Mesenchymal stem cell (in vitro differentiated cells and primary cell): ENCODE results near the gene BTNL2.

Source experiments
- DNase-seq: peaks from one replicate; pipeline ENCODE4 v3.0.0-alpha.2; 2013
- H2AFZ ChIP-seq: one replicate; pipeline ENCODE4 v1.6.1; 2013; ENCODE audit warnings: low read depth, mild to moderate bottlenecking, control low read depth, inconsistent platforms, low read length, moderate library complexity
- H2AK5ac ChIP-seq: 2 replicates; pipeline ENCODE4 v1.6.1; 2013; ENCODE audit warnings: low read length, moderate library complexity, mild to moderate bottlenecking, inconsistent platforms; ENCODE audit not compliant: severe bottlenecking
- H2BK120ac ChIP-seq: one replicate; pipeline ENCODE4 v1.6.1; 2013; ENCODE audit warnings: low read depth, mild to moderate bottlenecking, inconsistent platforms, low read length, moderate library complexity
- H2BK12ac ChIP-seq, 2 experiments: one replicate each; pipeline ENCODE4 v1.6.1; 2013; ENCODE audit warnings: inconsistent platforms in 2 of 2, low read length in 2 of 2, mild to moderate bottlenecking in 2 of 2, moderate library complexity in 2 of 2, control low read depth in 1 of 2
- H2BK15ac ChIP-seq: one replicate; pipeline ENCODE4 v1.6.1; 2013; ENCODE audit warnings: mild to moderate bottlenecking, low read depth, inconsistent platforms; ENCODE audit not compliant: poor library complexity, severe bottlenecking
- H2BK5ac ChIP-seq: 2 replicates; pipeline ENCODE4 v1.6.1; 2013; ENCODE audit warnings: low read depth, mild to moderate bottlenecking, low read length, control low read depth, inconsistent platforms; ENCODE audit not compliant: poor library complexity, severe bottlenecking
- H3K14ac ChIP-seq, 2 experiments: one replicate each; pipeline ENCODE4 v1.6.1; 2013; ENCODE audit warnings: inconsistent platforms in 2 of 2, low read length in 2 of 2, control low read depth in 1 of 2, mild to moderate bottlenecking in 1 of 2, moderate library complexity in 1 of 2
- H3K18ac ChIP-seq, 2 experiments: one replicate each; pipeline ENCODE4 v1.6.1; 2013; ENCODE audit warnings: inconsistent platforms in 2 of 2, low read length in 2 of 2, control low read depth in 1 of 2, low read depth in 1 of 2, mild to moderate bottlenecking in 1 of 2
- H3K23ac ChIP-seq, 2 experiments: one replicate each; pipeline ENCODE4 v1.6.1; 2013; ENCODE audit warnings: inconsistent platforms in 2 of 2, low read length in 2 of 2, mild to moderate bottlenecking in 2 of 2, moderate library complexity in 2 of 2, control low read depth in 1 of 2
- H3K27ac ChIP-seq: 2 replicates; pipeline ENCODE4 v1.5.1; 2013; ENCODE audit warnings: mild to moderate bottlenecking, moderate library complexity, low read length, control low read depth, inconsistent platforms; ENCODE audit not compliant: poor library complexity, severe bottlenecking
- H3K27me3 ChIP-seq, 2 experiments: 2 replicates each; pipeline versions ENCODE4 v1.6.1 to v1.7.0; 2013; ENCODE audit warnings: low read length in 2 of 2, mild to moderate bottlenecking in 2 of 2, moderate library complexity in 2 of 2, control low read depth in 1 of 2, inconsistent platforms in 1 of 2; ENCODE audit not compliant: control insufficient read depth in 1 of 2, insufficient read depth in 1 of 2
- H3K36me3 ChIP-seq, 2 experiments: 2 replicates each; pipeline versions ENCODE4 v1.6.1 to v1.7.0; 2013; ENCODE audit warnings: low read length in 2 of 2, control low read depth in 1 of 2, inconsistent platforms in 1 of 2, low read depth in 1 of 2, mild to moderate bottlenecking in 1 of 2; ENCODE audit not compliant: insufficient read depth in 2 of 2, control insufficient read depth in 1 of 2
- H3K4ac ChIP-seq, 2 experiments: one replicate each; pipeline ENCODE4 v1.6.1; 2013; ENCODE audit warnings: inconsistent platforms in 2 of 2, low read length in 2 of 2, mild to moderate bottlenecking in 2 of 2, moderate library complexity in 2 of 2, control low read depth in 1 of 2, low read depth in 1 of 2
- H3K4me1 ChIP-seq: 2 replicates; pipeline ENCODE4 v1.6.1; 2013; ENCODE audit warnings: low read depth, low read length, control low read depth; ENCODE audit not compliant: control insufficient read depth, insufficient read depth
- H3K4me2 ChIP-seq: 2 replicates; pipeline ENCODE4 v1.6.1; 2013; ENCODE audit warnings: low read length, mild to moderate bottlenecking, inconsistent platforms; ENCODE audit not compliant: poor library complexity, severe bottlenecking
- H3K4me3 ChIP-seq, 2 experiments: 2 replicates each; pipeline versions ENCODE4 v1.5.1 to v1.7.0; 2013; ENCODE audit warnings: low read length in 2 of 2, mild to moderate bottlenecking in 2 of 2, control low read depth in 1 of 2, low read depth in 1 of 2; ENCODE audit not compliant: insufficient read depth in 1 of 2
- H3K79me1 ChIP-seq: replicated peaks from 2 replicates; pipeline ENCODE4 v1.6.1; 2013; ENCODE audit warnings: mild to moderate bottlenecking, control low read depth, low read length, inconsistent platforms; ENCODE audit not compliant: poor library complexity, severe bottlenecking
- H3K9ac ChIP-seq: 2 replicates; pipeline ENCODE4 v1.7.0; 2013; ENCODE audit warnings: mild to moderate bottlenecking, low read length, moderate library complexity
- H3K9me3 ChIP-seq: 2 replicates; pipeline ENCODE4 v1.7.0; 2013; ENCODE audit warnings: mild to moderate bottlenecking, low read length; ENCODE audit not compliant: control insufficient read depth
- H4K8ac ChIP-seq: one replicate; pipeline ENCODE4 v1.6.1; 2013; ENCODE audit warnings: inconsistent platforms, mild to moderate bottlenecking, low read length, moderate library complexity
- H4K91ac ChIP-seq: one replicate; pipeline ENCODE4 v1.6.1; 2013; ENCODE audit warnings: mild to moderate bottlenecking, low read length, inconsistent platforms
- WGBS: methylation state at CpG from one replicate; pipeline ENCODE4 v1.1.7; 2013; ENCODE audit warnings: mixed read lengths; 5-methylcytosine and 5-hydroxymethylcytosine counted together

The BTNL2 gene

GRCh38 chr6:32406197-32406596, 784 bp downstream of the BTNL2 start:
- Histone ChIP-seq H3K9ac (no peak overlapping the region), H3K14ac (no peak overlapping the region)
- WGBS, result 82% methylated on average over 7 of the region's 9 CpGs

GRCh38 chr6:32405656-32406055, 1.3 kb downstream of the BTNL2 start:
- Histone ChIP-seq H3K4ac (no peak overlapping the region), H3K4me3 (no peak overlapping the region), H3K36me3 (no peaks in the 10 kb centered on the region), H3K9me3 (no peaks in the 10 kb centered on the region), H3K79me1 (no peaks in the 10 kb centered on the region), H3K4me2 (no peak overlapping the region), H2BK15ac (no peak overlapping the region), H2BK120ac (no peak overlapping the region), H3K27ac (no peak overlapping the region), H3K14ac (no peak overlapping the region), H4K91ac (no peak overlapping the region), H3K18ac (no peak overlapping the region), H4K8ac (no peak overlapping the region), H3K4me1 (peaks cover 1% of the 10 kb centered on the region), H3K23ac (no peak overlapping the region), H2BK12ac (no peak overlapping the region), H3K27me3 (peaks cover 44 to 76% of the 10 kb centered on the region in 2 experiments), H3K9ac (no peak overlapping the region), H2BK5ac (no peak overlapping the region), H2AFZ (no peak overlapping the region), H2AK5ac (no peak overlapping the region)
- no peak for DNase-seq
- 63% methylated on average over 1 of the region's 1 CpG for WGBS

More at GRCh38 chr6:32406197-32406596, 784 bp downstream of the BTNL2 start:
- Histone ChIP-seq H2AFZ (no peak overlapping the region), H2BK15ac (no peak overlapping the region), H3K4me3 (no peak overlapping the region), H3K23ac (no peak overlapping the region), H3K27me3 (peaks cover 45 to 80% of the 10 kb centered on the region in 2 experiments), H3K18ac (no peak overlapping the region), H2AK5ac (no peak overlapping the region), H4K8ac (no peak overlapping the region), H3K4me1 (peaks cover 1% of the 10 kb centered on the region), H2BK12ac (no peak overlapping the region), H3K9me3 (no peaks in the 10 kb centered on the region), H3K4ac (no peak overlapping the region), H3K27ac (no peak overlapping the region), H3K79me1 (no peaks in the 10 kb centered on the region), H4K91ac (no peak overlapping the region), H2BK5ac (no peak overlapping the region), H2BK120ac (no peak overlapping the region), H3K4me2 (no peak overlapping the region), H3K36me3 (no peaks in the 10 kb centered on the region)
- DNase-seq, result no peak

GRCh38 chr6:32402812-32403211, 4.2 kb downstream of the BTNL2 start:
- Histone ChIP-seq H4K91ac (no peak overlapping the region), H3K9me3 (no peaks in the 10 kb centered on the region), H2BK12ac (no peak overlapping the region), H3K23ac (no peak overlapping the region), H3K4me2 (no peak overlapping the region), H3K27me3 (peaks cover 39 to 69% of the 10 kb centered on the region in 2 experiments), H3K14ac (no peak overlapping the region), H2BK120ac (no peak overlapping the region), H2AFZ (no peak overlapping the region), H3K4me1 (peaks cover 1% of the 10 kb centered on the region), H4K8ac (no peak overlapping the region), H3K4me3 (no peak overlapping the region), H3K9ac (no peak overlapping the region), H3K18ac (no peak overlapping the region), H3K79me1 (no peaks in the 10 kb centered on the region), H3K36me3 (no peaks in the 10 kb centered on the region), H3K27ac (no peak overlapping the region), H3K4ac (no peak overlapping the region), H2BK15ac (no peak overlapping the region), H2AK5ac (no peak overlapping the region), H2BK5ac (no peak overlapping the region)
- no peak for DNase-seq
- WGBS, result 81% methylated on average over 8 of the region's 8 CpGs

- Histone ChIP-seq H3K18ac (no peak overlapping the region), H2AK5ac (no peak overlapping the region), H4K91ac (no peak overlapping the region), H3K23ac (no peak overlapping the region), H2BK120ac (no peak overlapping the region), H3K4me2 (no peak overlapping the region), H3K4me1 (peaks cover 1% of the 10 kb centered on the region), H3K4ac (no peak overlapping the region), H4K8ac (no peak overlapping the region), H2BK15ac (no peak overlapping the region), H2BK5ac (no peak overlapping the region), H3K27ac (no peak overlapping the region), H3K14ac (no peak overlapping the region), H3K79me1 (no peaks in the 10 kb centered on the region), H2AFZ (no peak overlapping the region), H3K9ac (no peak overlapping the region), H2BK12ac (no peak overlapping the region), H3K27me3 (peaks cover 30 to 56% of the 10 kb centered on the region in 2 experiments), H3K4me3 (no peak overlapping the region), H3K9me3 (no peaks in the 10 kb centered on the region), H3K36me3 (no peaks in the 10 kb centered on the region)
- DNase-seq, result no peak
- 41% methylated on average over 3 of the region's 4 CpGs for WGBS
Observed at GRCh38 chr6:32401284-32401963, 5.6 kb downstream of the BTNL2 start.
